GM10847 (cell line): ENCODE results near the gene FBXO10.

Source experiments
- POLR2A ChIP-seq: IDR thresholded peaks from 2 replicates; pipeline ENCODE4 v1.6.1; 2011; ENCODE audit not compliant: insufficient read length; ENCODE audit errors: extremely low read depth

FBXO10 gene

GRCh38 chr9:37575921-37576721 lies at the start of gene FBXO10:
FBXO10 (minus strand) TSS chr9:37576380; CDS start chr9:37541768, 34,612 bp downstream.
- TF ChIP-seq POLR2A: peak; percentile 56

- TF ChIP-seq POLR2A: no peak
Measured at GRCh38 chr9:37625758-37626147, 49.6 kb upstream of the FBXO10 start.

- TF ChIP-seq POLR2A: no peak
Measured at GRCh38 chr9:37625036-37625757, 49.0 kb upstream of the FBXO10 start.

GRCh38 chr9:37624073-37624472 lies 47.9 kb upstream of the FBXO10 start:
- no peak for TF ChIP-seq POLR2A

GRCh38 chr9:37623267-37623666 lies 47.1 kb upstream of the FBXO10 start:
- no peak for TF ChIP-seq POLR2A

- no peak for TF ChIP-seq POLR2A
Measured at GRCh38 chr9:37622462-37622861, 46.3 kb upstream of the FBXO10 start.

GRCh38 chr9:37621273-37622121 lies 45.3 kb upstream of the FBXO10 start:
- no peak for TF ChIP-seq POLR2A

GRCh38 chr9:37620396-37620795 lies 44.2 kb upstream of the FBXO10 start:
- TF ChIP-seq POLR2A: no peak

- TF ChIP-seq POLR2A: no peak
Measured at GRCh38 chr9:37619806-37620205, 43.6 kb upstream of the FBXO10 start.

GRCh38 chr9:37618817-37619216 lies 42.6 kb upstream of the FBXO10 start:
- no peak for TF ChIP-seq POLR2A

- TF ChIP-seq POLR2A: no peak
Measured at GRCh38 chr9:37617832-37618231, 41.7 kb upstream of the FBXO10 start.

- TF ChIP-seq POLR2A: no peak
Measured at GRCh38 chr9:37617161-37617560, 41.0 kb upstream of the FBXO10 start.

GRCh38 chr9:37611961-37612360 lies 35.8 kb upstream of the FBXO10 start:
- no peak for TF ChIP-seq POLR2A

GRCh38 chr9:37611014-37611413 lies 34.8 kb upstream of the FBXO10 start:
- no peak for TF ChIP-seq POLR2A

GRCh38 chr9:37609735-37610397 lies 33.7 kb upstream of the FBXO10 start:
- no peak for TF ChIP-seq POLR2A
